Osteoblast (primary cell): ENCODE data around the gene BCKDHA. TPM values are rescaled to one million over a fixed set of nuclear protein-coding genes. Genes with fewer than 3 reads are reported as not detected.
"Not testable (repeated sequence)": the region's sequence is repeated elsewhere in the genome, so short reads cannot be mapped to it uniquely, and the experiment has no call there.

Experiments
- DNase-seq: peaks from one replicate; pipeline ENCODE4 v3.0.0; 2011; ENCODE audit warnings: low spot score, mixed read lengths; ENCODE audit not compliant: insufficient read length; ENCODE audit errors: missing footprints
- H2AFZ ChIP-seq: 2 replicates; pipeline ENCODE4 v1.6.0; 2011; ENCODE audit warnings: mild to moderate bottlenecking, low read length
- H3K27ac ChIP-seq: 2 replicates; pipeline ENCODE4 v1.5.1; 2011; ENCODE audit warnings: mild to moderate bottlenecking, low read depth, low read length, moderate library complexity
- H3K27me3 ChIP-seq: 2 replicates; pipeline ENCODE4 v1.6.0; 2012; ENCODE audit warnings: mild to moderate bottlenecking, control low read depth, inconsistent platforms, low read length, moderate library complexity; ENCODE audit not compliant: insufficient read depth
- H3K36me3 ChIP-seq: 2 replicates; pipeline ENCODE4 v1.5.1; 2011; ENCODE audit warnings: mild to moderate bottlenecking, low read length, control low read depth, moderate library complexity; ENCODE audit not compliant: insufficient read depth
- H3K4me1 ChIP-seq: 2 replicates; pipeline ENCODE4 v1.5.1; 2011; ENCODE audit warnings: mild to moderate bottlenecking, low read length, control low read depth, moderate library complexity; ENCODE audit not compliant: insufficient read depth
- H3K4me2 ChIP-seq: 2 replicates; pipeline ENCODE4 v1.6.0; 2011; ENCODE audit warnings: mild to moderate bottlenecking, low read length; ENCODE audit not compliant: insufficient read depth
- H3K4me3 ChIP-seq: fragments of 200-600 bp; sonication (generic); 3 replicates; pipeline ENCODE4 v1.5.1; 2012; ENCODE audit warnings: mild to moderate bottlenecking, low read length, inconsistent platforms; ENCODE audit not compliant: insufficient read depth
- H3K79me2 ChIP-seq: 2 replicates; pipeline ENCODE4 v1.6.0; 2012; ENCODE audit warnings: mild to moderate bottlenecking, low read length, control low read depth, inconsistent platforms; ENCODE audit not compliant: insufficient read depth
- H3K9me3 ChIP-seq: 2 replicates; pipeline ENCODE4 v1.5.1; 2011; ENCODE audit warnings: low read depth, low read length, control low read depth
- H4K20me1 ChIP-seq: 2 replicates; pipeline ENCODE4 v1.6.0; 2012; ENCODE audit warnings: mild to moderate bottlenecking, low read length, control low read depth; ENCODE audit not compliant: insufficient read depth
- CTCF ChIP-seq: IDR thresholded peaks from 2 replicates; pipeline ENCODE4 v1.5.1; 2011; ENCODE audit warnings: mild to moderate bottlenecking, low read depth, low read length, moderate library complexity; ENCODE audit errors: extremely low read depth
- total RNA-seq: library from RNA; depleted of rRNA; stranded (reverse); fragments of >200 nt; gene quantifications from 2 replicates; pipeline ENCODE4 v1.2.3, GENCODE V29; 2012

Gene BCKDHA
- total RNA-seq, 1 donor, result 37.3 TPM

- no peaks in the 10 kb centered on the region for H3K27me3 ChIP-seq
- H3K27ac ChIP-seq, result peak overlapping the region; percentile 90
- no peak for TF ChIP-seq CTCF
- no peaks in the 10 kb centered on the region for H3K36me3 ChIP-seq
- H2AFZ ChIP-seq, result peak overlapping the region; percentile 35
- H3K4me3 ChIP-seq, result no peak overlapping the region
- peak; percentile 90 for DNase-seq
- no peaks in the 10 kb centered on the region for H4K20me1 ChIP-seq
- peaks cover 24% of the 10 kb centered on the region for H3K4me1 ChIP-seq
- no peaks in the 10 kb centered on the region for H3K9me3 ChIP-seq
- peaks cover 51% of the 10 kb centered on the region for H3K79me2 ChIP-seq
- peak overlapping the region; percentile 54 for H3K4me2 ChIP-seq
Measured at GRCh38 chr19:41367848-41368301, 29.7 kb upstream of the BCKDHA start.

GRCh38 chr19:41369769-41370168 lies 27.8 kb upstream of the BCKDHA start:
- H3K4me1 ChIP-seq, result peaks cover 18% of the 10 kb centered on the region
- H2AFZ ChIP-seq, result no peak overlapping the region
- no peaks in the 10 kb centered on the region for H3K9me3 ChIP-seq
- no peak for DNase-seq
- no peaks in the 10 kb centered on the region for H3K27me3 ChIP-seq
- no peaks in the 10 kb centered on the region for H3K36me3 ChIP-seq
- TF ChIP-seq CTCF, result no peak
- no peak overlapping the region for H3K4me2 ChIP-seq
- H3K27ac ChIP-seq, result no peak overlapping the region
- H4K20me1 ChIP-seq, result peaks cover 10% of the 10 kb centered on the region
- H3K4me3 ChIP-seq, result no peak overlapping the region
- H3K79me2 ChIP-seq, result peaks cover 50% of the 10 kb centered on the region

- not testable (repeated sequence) for DNase-seq
Measured at GRCh38 chr19:41371119-41371518, 26.5 kb upstream of the BCKDHA start.

GRCh38 chr19:41371541-41371940 lies 26.1 kb upstream of the BCKDHA start:
- H3K9me3 ChIP-seq, result no peaks in the 10 kb centered on the region
- peaks cover 37% of the 10 kb centered on the region for H3K79me2 ChIP-seq
- no peak overlapping the region for H3K4me2 ChIP-seq
- no peak overlapping the region for H2AFZ ChIP-seq
- no peak for DNase-seq
- no peak for TF ChIP-seq CTCF
- peaks cover 20% of the 10 kb centered on the region for H3K4me1 ChIP-seq
- no peak overlapping the region for H3K4me3 ChIP-seq
- H3K27ac ChIP-seq, result no peak overlapping the region
- no peaks in the 10 kb centered on the region for H3K27me3 ChIP-seq
- H4K20me1 ChIP-seq, result peaks cover 13% of the 10 kb centered on the region
- no peaks in the 10 kb centered on the region for H3K36me3 ChIP-seq

More at GRCh38 chr19:41371119-41371518, 26.5 kb upstream of the BCKDHA start:
- H3K4me2 ChIP-seq, H3K4me3 ChIP-seq, H2AFZ ChIP-seq, H3K9me3 ChIP-seq, H3K36me3 ChIP-seq, H3K27me3 ChIP-seq, H3K27ac ChIP-seq: not testable (repeated sequence)
- Histone ChIP-seq H3K79me2 (peaks cover 41% of the 10 kb centered on the region), H4K20me1 (peaks cover 13% of the 10 kb centered on the region), H3K4me1 (peaks cover 18% of the 10 kb centered on the region)
